IPS-18c (cell line): Measurements from ENCODE around the gene ASPM.

ENCODE experiments used
- H3K4me3 ChIP-seq: 2 replicates; pipeline ENCODE4 v1.7.0; 2013; ENCODE audit warnings: low read depth, mild to moderate bottlenecking, low read length, moderate library complexity; ENCODE audit not compliant: insufficient read depth
- H3K9me3 ChIP-seq: one replicate; pipeline ENCODE4 v1.6.1; 2013; ENCODE audit warnings: mild to moderate bottlenecking, low read length, moderate library complexity; ENCODE audit not compliant: control insufficient read depth, insufficient read depth

Gene ASPM

DNA sequence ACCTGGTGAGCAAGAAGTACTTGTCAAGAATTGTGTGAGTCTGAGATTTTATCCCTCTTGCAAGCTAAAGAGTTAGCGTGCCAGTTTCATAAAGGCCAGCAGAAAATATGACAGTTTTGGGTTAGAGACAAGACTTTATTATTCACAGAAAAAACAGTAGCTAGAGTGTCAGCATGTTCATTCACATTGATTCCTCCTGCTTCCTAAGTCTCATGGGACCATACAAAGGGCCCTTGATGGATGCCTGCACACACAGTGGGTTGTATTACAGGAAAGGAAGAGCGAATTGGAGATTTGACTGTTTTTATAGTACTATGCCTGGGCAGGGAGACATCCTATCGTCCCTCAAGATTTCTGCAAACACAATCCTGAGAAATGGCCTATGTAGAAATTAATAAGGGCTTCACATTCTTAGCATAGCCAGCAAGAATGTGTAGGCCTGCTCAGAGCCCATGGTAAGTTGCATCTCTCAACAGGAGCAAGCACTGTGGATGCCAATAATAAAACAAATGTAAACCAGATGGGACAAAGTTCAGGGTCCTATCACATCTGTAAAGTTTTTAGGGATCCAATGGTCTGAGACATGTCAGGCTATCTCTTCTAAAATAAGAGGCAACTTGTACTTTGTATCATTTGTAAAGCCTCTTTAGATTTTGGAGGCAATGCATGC is 4.0 kb upstream of the ASPM start:
- no peak overlapping the region for H3K4me3 ChIP-seq
- no peaks in the 10 kb centered on the region for H3K9me3 ChIP-seq

DNA sequence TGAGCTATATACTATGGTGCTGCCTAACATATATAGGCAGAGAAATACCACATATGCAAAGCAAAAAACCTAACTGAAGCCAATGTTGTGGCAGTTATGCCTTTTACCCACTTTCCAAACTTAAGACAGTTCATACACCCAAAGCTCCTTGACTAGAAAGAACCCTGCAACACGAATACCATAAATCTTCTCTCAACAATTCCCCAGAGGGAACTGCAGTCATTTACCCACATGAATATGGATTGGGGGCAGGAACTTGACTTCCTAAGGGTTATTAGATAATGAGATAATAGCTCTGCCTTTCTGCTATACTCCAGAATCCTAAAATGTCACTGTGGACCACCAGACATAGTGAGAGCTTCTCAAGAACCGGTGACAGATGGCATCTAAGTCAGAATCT is 2.9 kb upstream of the ASPM start:
- Histone ChIP-seq H3K9me3 (no peaks in the 10 kb centered on the region), H3K4me3 (no peak overlapping the region)

DNA sequence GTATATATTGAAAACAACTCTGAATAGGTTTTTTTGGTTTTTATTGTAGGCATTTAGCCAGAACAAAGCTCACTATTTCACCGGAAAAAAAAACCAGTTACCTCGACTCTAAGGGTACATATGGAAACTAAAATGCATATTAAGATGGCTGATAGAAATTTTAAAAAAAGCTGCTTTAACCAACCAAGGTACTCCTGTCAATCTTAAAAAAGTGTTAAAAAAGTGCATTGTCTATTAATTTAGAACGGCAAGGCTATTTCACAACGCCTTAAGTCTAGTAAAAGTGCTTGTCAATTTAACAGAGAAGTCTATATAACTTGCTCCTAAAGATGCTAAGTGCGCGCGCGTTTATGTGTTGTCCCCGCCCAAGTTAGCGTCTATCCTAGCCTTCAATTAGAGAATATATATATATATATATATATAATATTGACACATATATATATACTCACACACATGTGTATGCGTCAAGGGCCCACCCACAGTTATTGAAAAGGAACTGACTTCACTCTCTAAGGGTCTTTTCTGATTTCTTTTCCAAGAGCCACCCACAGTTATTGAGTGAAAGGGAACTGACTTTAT is 934 bp downstream of the ASPM start:
- Histone ChIP-seq H3K4me3 (peak overlapping the region; percentile 90), H3K9me3 (no peaks in the 10 kb centered on the region)

DNA sequence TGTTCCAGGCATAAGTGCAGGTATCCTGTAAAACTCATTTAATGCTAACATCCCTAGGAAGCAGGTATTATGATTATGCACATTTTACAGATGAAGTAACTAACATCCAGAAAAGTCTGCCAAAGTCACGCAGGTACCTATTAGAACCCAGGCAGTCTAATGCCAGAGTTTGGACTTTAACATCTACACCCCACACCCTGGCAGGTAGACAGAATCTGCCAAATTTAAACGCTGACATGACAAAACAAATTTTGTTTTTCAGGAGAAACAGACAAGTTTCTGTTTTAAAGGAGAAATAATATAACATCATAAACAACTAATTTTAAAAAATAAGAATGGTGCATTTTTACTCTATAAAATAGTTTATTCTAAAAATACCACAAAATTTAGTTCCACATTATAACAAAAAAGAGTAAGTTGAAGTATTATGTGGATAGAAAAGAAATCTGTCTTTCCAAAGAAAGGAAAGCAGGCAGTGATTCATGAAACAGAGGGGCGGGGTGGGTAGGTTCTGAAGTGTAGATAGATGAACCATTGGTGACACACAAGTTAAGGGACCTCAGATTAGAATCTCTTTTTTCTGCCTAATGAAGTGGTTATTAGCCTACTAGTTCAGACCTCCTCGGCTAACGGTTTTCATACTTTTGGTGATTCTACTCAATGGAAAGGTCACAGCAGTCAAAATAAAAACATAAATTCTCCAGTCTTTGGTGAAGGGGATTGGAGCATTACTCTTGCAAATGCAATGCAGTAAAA is 1.7 kb downstream of the ASPM start:
- Histone ChIP-seq H3K9me3 (no peaks in the 10 kb centered on the region), H3K4me3 (peak overlapping the region; percentile 90)

DNA sequence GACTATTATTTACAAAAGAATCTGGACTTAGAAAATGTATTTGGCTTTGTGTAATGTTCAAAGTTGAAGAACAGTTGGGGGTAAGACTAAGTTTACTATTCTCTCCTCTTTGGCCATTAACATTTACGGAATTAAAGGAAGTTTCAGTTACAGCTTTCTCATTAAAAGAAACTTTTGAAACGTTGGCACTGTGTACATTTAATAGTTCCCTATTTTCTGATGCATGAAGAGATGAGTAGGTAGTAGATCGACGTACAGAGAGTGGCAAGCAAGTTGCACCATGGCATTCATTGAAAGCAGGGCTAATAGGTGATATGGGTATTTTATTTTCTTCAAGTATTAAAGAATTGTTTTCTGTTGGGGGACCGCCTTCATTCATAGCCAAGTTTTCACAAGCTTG is 3.2 kb downstream of the ASPM start:
- Histone ChIP-seq H3K4me3 (no peak overlapping the region), H3K9me3 (no peaks in the 10 kb centered on the region)

DNA sequence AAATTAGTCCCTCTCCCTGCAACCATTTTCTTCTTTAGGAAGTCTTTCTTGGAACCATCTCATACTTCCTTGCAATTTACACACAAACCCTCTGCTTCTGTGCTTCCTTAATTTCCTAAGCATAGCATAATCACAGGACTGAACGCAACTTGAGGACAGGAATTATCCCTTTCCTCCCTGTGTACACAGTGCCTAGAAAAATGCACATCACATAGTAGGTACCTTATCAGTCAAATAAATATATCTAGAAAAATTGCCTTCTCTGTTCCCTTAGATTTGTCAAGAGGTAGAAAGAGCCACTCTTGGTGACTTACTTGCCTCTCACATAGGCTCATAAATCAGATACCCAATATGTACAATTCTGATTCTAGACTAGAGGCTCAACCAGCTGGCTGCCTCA is 4.9 kb downstream of the ASPM start:
- Histone ChIP-seq H3K4me3 (no peak overlapping the region), H3K9me3 (no peaks in the 10 kb centered on the region)

DNA sequence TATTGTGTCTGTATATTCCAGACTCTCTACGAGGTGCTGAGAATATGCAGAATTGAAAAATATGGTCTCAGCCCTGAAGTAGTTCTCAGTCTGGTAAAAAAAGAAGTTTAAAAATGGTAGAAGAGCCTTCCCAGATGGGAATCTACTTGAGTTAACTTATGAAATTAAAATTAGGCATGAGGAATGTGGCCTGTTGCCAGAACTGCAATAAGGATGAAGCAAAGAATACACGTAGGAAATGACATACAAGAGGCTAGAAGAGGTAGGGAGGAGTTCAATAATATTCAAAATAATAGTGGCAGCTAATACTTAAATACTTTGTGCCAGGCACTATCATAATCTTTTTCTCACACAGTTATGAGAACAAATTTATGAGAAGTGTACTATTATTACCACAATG is 6.3 kb downstream of the ASPM start:
- no peak overlapping the region for H3K4me3 ChIP-seq
- H3K9me3 ChIP-seq = no peaks in the 10 kb centered on the region

DNA sequence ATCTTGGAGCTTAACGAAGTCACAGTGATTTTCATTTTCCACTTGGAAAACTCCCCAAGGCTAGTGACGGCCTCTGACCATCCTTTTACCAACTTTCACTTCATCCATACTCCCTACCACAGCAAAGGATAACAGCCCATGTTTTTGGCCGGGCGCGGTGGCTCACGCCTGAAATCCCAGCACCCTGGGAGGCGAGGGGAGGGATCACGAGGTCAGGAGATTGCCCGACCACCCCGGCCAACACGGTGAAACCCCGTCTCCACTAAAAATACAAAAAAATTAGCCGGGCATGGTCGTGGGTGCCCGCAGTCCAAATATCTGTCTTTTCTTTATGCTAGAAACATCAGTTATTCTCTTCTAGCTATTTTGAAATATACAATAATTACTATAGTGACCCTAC is 7.3 kb downstream of the ASPM start:
- Histone ChIP-seq H3K4me3 (no peak overlapping the region), H3K9me3 (no peaks in the 10 kb centered on the region)

DNA sequence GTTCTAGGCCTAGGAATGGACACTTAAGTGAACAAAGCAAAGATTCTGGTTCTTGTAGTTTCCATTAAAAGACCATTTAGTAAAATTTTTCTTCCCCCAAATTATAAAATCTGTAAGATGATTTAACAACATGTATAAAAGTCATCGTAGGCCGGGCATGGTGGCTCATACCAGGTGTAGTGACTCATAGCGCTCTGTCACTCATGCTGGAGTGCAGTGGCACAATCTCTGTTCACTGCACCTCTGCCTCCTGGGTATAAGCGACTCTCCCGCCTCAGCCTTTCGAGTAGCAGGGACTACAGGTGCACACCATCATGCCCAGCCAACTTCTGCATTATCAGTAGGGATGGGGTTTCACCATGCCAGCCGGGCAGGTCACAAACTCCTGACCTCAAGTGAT is 9.1 kb downstream of the ASPM start:
- Histone ChIP-seq H3K9me3 (no peaks in the 10 kb centered on the region), H3K4me3 (no peak overlapping the region)

DNA sequence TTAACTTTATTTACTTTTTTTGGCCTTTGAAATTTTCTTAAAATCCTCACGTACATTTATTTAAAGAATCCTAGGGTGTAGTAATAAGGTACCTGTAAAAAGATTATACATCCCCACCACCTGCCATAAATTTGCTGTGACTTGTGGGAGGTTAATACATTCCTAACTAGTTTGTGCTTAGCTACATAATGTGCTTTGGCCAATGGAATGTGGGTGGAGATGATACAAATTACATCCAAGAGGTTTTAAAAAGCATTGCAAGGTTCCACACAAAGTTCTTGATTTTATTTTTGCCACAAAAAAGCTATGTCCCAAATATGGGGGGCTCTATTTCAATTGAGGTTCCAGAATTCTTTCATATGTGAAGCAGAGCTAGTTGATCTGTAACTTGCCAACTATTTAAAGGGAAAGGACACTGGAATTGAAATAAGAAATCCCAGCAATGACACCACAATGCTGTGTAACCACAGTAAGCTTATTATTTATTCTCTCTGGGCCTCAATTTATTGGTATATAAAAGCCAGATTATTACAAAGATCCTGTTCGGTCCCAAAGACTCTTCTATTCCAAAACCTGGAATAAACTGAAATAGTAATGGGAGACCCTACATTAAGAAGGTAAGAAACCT is 15.7 kb downstream of the ASPM start:
- H3K4me3 ChIP-seq = no peak overlapping the region
- H3K9me3 ChIP-seq = no peaks in the 10 kb centered on the region

DNA sequence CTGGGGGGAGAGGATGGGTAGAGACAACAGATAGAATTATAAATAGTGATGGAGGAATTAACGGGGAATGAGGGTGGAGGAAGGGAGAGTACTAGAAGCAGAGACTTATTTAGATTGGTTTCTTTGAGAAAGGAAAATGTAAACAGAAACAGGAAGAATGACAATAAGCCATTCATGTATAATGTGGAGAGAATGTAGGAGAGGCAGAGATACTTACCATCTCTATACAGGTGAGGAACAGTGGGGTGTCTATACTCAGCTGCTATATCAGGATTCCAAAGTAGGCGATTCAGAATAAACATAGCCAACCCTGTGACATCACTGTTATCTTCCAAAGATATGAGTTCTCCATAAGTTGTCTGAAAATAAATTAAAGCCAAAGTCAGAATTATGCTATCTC is 16.8 kb downstream of the ASPM start:
- H3K4me3 ChIP-seq = no peak overlapping the region

DNA sequence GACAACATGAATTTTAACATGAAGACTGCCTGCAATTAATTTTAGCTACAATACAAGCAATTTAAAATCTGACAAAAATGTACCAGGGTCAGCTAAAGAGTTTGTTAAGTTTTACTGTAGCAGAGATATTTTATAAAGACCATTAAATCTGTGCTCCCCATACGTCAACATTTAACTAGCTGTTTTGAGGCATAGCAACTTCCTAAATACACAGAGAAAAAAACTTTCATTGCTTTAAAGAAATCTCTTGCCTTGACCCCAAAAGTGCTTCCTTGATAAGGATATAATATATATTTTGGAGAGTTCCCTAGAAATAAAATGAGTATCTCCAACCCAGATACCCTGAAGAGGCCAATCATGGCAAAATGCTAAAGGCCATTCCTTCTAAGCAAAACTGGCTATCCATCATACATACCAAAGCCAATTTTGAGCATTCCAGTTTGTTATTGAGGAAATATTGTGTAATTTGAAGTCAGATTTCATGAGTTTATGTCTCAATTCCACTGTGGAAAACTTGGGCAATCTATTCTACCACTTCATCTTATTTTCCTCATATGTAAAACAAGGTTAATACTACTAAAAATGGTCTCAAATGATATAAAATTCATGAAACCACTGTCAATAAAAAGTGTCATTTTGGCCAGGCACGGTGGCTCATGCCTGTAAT is 19.1 kb downstream of the ASPM start:
- Histone ChIP-seq H3K4me3 (no peak overlapping the region), H3K9me3 (no peaks in the 10 kb centered on the region)

More for the DNA sequence above, 16.8 kb downstream of the ASPM start:
- H3K9me3 ChIP-seq = no peaks in the 10 kb centered on the region

DNA sequence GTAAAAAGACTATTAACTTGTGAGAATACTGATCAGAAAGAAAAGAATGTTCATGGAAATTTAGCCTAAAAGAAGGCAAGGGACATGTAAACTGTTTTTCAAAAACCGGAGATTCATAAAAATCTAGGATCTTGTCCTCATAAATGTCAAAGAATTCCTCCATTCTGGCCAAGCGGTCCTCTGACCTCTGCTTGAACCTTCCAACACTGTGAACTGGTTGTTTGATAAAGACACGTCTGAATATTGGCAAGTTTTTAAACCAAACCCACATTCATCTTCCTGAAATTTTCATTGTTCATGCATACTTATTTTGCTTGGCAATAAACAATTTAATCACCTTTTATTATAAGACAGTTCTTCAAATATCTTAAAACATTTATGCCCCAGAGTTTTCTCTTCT is 19.8 kb downstream of the ASPM start:
- Histone ChIP-seq H3K4me3 (no peak overlapping the region), H3K9me3 (no peaks in the 10 kb centered on the region)

DNA sequence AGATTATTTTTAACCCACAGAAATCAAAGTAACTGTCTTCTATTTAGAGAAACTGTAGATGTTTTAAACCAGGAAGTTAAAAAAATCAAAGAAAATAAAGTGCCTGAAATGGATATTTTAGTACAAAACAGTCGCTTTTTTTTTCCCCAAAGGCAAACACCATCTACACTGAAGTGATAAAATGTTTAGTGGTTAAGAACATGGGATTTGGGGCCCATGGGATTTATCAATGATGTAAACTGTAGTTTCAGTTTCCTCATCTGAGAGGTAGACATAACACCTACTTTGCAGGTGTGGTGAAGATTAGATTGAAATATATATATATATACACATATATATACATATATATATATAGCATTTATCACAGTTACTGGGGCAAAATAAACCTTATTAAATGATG is 22.1 kb downstream of the ASPM start:
- Histone ChIP-seq H3K9me3 (no peaks in the 10 kb centered on the region), H3K4me3 (no peak overlapping the region)

DNA sequence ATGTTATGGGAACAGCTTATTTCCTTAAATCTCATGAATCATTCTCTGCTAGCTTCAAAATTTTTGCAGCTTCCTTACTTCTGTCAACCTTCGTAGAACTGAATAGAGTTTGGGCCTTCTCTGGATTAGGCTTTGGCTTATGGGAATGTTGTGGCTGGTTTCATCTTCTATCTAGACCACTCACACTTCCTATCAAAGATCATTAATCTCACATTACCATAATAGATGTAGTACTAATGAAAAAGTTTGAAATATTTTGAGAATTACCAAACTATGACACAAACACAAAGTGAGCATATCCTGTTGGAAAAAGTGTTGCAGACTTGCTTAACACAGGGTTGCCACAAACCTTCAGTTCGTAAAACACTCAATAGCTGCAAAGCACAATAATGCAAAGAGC is 30.3 kb downstream of the ASPM start:
- no peak overlapping the region for H3K4me3 ChIP-seq
- H3K9me3 ChIP-seq = no peaks in the 10 kb centered on the region

DNA sequence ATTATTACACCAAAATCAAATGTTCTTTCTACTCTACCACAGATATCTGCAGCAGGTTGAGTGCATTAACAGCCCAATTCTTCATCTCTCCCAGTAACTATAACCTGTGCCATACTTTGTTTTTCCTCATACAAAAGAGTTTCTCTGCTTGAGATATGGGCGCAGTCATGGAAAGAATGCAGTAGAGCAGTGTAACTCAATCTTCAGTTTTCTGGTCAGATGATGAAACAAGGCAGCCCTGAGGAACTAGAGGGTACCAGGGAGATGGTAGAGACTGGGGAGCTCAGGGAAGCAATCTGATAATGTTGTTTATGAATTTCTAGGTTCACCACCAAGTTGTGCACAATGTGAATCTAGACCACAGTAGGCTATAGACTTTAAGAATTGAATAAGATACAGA is 39.6 kb downstream of the ASPM start:
- peaks cover 2% of the 10 kb centered on the region for H3K9me3 ChIP-seq
- no peak overlapping the region for H3K4me3 ChIP-seq

DNA sequence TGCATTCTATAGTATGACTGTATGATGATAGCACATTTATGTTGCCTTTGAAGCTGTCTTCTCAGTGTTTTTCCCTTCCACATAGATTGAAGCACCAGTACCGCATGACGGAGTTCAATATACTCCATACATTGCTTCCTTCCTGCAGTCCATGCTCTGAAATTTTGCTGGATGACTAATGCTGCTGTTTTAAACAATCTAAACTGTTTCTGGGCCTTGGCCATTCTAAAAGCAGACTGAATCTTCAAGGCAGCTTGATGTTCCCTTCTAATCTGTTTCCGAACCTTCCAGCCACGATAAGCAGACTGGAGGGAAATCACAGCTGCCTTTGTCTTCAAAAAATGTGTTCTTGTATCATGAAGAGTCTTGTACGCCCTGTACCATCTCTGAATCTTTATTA is 43.2 kb downstream of the ASPM start:
- H3K4me3 ChIP-seq = no peak overlapping the region
- H3K9me3 ChIP-seq = peaks cover 4% of the 10 kb centered on the region

DNA sequence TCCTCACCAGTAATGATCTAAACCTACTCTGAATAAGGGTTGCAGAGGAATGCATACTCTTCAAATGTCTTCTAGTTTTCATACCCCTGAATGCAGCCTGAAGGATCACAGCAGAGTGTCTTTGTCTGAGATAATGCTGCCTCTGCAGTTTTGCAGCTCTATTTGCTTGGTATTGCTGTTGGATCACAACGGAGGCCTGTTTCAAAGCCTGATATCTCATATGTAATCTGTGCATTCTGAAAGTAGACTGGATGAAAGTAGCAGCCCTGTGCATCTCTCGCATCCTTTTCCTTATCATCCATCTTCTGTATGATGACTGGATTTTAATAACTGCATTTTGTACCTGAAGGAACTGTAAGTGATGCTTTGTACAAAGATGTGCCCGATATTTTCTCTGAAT is 44.5 kb downstream of the ASPM start:
- no peak overlapping the region for H3K4me3 ChIP-seq

More for the DNA sequence above, 44.5 kb downstream of the ASPM start:
- peaks cover 4% of the 10 kb centered on the region for H3K9me3 ChIP-seq
